DLD1 (cell line): ENCODE data around the gene PCDH9.

Experiments used
- in situ Hi-C: cut with HindIII; loops from 2 replicates; pipeline ENCODE4 v1.10.0; 2017; ENCODE audit warnings: low sequenced_read_pairs

PCDH9 gene

DNA sequence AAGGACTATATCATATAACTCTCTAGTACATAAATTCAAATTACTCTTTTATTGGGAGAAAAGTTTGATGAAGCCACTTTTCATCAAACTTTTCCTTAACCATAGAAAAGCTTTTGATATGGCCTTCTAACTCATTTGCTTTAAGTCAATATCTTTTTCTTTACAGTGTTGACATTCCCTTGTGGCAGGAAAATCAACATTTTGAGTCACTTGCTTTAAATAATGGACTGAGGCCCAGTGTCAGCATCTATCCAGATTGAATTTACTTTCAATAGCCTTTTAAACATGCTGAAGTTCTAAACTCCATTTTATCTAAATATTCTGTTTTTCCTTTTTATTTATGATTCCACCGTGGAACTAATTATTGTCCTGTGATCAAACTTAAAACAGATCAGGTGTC, 62.7 kb downstream of the PCDH9 start:
- in situ Hi-C loops = no loop called here

- in situ Hi-C loops = no loop called here
Observed at GRCh38 chr13:67161176-67161575, 69.0 kb downstream of the PCDH9 start.

- in situ Hi-C loops = no loop called here
Observed at GRCh38 chr13:67158903-67159302, 71.2 kb downstream of the PCDH9 start.

DNA sequence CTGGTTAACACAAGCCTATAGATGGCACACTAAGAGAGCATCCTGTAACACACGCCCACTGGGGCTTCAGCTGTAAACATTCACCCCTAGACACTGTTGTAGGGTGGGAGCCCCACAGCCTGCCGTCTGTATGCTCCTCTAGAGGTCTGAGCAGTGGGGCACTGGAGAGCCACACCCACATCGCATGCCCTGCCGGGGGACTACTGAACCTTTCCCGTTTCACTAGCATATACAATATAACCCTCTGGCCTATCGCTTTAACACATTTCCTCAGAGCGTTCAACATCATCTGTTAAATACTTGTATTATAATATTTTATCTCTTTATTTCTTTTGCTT, 73.4 kb downstream of the PCDH9 start:
- in situ Hi-C loops = no loop called here

- in situ Hi-C loops = no loop called here
Observed at GRCh38 chr13:67155898-67156722, 74.0 kb downstream of the PCDH9 start.

GRCh38 chr13:67152085-67152484, 78.1 kb downstream of the PCDH9 start:
- in situ Hi-C loops = no loop called here

DNA sequence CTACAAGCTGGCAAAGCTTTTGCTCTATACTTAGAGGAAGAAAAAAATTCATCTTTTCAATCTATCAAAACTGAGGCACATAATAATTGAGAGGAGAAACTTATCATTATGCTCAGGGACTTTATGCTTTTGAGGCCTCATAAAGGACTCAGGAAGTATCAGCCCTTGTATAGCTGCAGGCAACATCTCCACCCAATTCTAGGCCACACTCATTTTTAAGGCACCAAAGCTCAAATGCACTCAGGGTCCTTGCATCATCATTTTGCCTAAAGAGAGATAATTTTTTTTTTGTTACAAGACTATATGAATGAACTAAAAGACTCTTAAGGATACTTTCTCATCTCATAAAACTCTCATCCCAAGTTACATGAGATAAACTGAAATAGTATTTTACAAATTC, 78.5 kb downstream of the PCDH9 start:
- in situ Hi-C loops = no loop called here

- in situ Hi-C loops = no loop called here
Observed at GRCh38 chr13:67150608-67151007, 79.5 kb downstream of the PCDH9 start.

DNA sequence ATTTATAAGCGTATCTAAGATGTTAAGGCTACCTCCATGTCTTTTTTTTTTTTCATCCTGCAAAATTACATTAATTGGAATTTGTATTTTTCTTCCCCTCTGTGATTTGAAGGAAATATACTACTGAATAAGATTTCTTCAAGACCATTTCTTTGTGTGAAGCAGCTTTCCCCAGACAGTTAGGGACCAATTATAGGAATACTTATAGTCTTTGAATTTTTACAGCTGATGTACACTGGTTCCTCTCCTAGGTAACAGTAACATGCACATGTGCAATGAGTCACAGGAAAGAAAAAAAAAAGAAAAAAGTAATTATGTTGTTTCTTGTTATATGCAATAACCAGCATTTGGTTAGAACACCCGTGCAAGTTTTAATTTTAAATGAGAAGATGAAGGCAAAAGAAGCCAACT, 82.0 kb downstream of the PCDH9 start:
- in situ Hi-C loops = no loop called here

DNA sequence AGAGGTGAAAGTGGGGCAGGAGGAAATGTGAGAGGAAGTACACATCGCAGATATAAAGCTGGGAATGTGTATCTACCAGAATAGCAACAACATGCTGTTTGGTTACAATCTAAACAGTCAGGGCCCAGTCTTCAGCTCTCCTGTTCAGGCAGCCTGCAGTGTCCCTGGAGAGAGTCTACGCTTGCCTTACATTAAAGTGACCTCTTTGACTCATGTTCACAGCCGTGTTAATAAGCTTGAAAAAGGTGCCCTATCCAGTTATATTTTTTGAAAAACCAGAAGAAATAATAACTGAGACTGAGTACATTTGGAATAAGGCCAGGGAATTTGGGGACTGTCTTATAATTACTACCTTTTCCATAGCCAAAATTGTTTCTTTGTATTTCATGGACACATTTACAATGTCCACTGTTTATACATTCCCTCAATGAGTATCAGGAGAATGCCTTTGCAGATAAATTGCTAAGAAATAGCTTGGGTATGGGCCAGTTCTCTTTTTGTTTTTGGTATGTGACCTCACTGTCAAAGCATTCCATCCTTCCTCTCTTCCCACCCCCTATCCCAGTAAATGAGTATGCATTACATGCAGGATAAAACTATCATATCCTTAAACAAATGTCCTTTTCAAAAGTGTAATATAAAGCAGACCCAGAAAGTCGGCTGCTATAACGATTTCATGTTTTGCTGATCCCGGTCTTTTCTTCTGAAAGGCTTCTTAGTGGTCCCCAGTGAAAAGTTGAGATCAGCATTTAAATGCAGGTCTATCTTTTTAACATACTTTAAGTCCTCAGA, 82.6 kb downstream of the PCDH9 start:
- in situ Hi-C loops = no loop called here

GRCh38 chr13:67146523-67147130, 83.5 kb downstream of the PCDH9 start:
- in situ Hi-C loops = no loop called here

DNA sequence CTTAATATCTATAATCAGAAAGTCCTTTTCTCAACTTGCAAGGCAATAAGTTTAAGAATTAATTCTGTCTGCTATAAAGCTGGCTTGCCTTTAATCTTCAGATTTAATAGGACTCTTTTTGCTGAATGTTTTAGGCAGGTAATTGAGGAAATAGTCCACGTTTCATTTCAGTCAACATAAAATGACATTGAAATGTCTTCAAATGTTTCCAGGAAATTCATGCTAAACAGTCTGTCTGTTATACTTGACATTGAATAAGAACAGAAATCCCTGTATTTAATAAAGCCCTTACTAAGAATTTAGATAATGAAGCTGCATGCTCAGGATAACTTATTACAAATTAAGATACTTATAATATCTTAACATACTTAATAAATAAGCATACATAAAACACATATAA, 84.2 kb downstream of the PCDH9 start:
- in situ Hi-C loops = no loop called here

DNA sequence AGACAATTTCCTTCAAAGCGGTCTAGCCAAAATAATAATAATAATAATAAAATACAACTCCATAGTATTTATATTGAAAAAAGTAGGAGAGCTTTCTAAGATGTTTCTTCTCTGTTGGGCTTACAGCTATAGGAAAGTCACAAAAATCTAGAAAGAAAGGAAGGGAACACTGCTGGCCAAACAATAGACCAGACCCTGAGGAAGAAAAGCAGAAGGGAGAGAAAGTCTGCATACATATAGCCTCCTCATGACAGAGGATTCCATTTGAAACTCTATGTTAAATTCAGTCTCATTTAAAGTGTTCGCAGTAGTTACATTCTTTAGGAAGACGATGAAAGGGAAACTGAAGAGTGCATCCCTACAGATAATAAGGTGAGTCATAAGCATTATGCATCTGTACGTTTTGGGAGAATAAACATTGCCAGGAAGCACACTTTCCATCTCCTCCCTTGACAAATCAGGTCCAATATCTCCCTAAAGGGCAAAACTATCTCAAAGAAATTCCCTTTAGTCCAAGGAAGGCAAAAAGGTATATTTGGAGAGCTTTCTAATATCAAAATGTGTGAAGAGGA, 86.5 kb downstream of the PCDH9 start:
- in situ Hi-C loops = no loop called here

DNA sequence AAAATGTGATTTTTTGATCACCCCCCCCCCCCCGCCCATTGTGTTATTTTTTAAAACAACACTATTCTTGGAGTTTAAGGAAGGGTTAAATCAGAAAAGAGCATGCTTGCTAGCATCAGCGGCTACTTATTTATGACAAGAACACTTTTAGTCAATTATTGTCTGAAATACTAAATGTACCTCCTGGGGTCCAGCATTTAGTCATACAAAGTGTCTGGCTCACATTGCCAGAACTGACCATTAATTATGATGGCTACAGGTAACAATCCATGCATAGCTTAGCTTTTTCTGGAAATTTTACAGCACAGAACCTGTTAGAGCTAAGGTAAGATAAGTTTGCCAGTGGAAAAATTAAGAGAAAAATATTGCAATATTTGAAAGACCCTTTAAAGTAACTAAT, 90.1 kb downstream of the PCDH9 start:
- in situ Hi-C loops = no loop called here

GRCh38 chr13:67139551-67139950, 90.6 kb downstream of the PCDH9 start:
- in situ Hi-C loops = no loop called here

GRCh38 chr13:67138970-67139369, 91.2 kb downstream of the PCDH9 start:
- in situ Hi-C loops = no loop called here

DNA sequence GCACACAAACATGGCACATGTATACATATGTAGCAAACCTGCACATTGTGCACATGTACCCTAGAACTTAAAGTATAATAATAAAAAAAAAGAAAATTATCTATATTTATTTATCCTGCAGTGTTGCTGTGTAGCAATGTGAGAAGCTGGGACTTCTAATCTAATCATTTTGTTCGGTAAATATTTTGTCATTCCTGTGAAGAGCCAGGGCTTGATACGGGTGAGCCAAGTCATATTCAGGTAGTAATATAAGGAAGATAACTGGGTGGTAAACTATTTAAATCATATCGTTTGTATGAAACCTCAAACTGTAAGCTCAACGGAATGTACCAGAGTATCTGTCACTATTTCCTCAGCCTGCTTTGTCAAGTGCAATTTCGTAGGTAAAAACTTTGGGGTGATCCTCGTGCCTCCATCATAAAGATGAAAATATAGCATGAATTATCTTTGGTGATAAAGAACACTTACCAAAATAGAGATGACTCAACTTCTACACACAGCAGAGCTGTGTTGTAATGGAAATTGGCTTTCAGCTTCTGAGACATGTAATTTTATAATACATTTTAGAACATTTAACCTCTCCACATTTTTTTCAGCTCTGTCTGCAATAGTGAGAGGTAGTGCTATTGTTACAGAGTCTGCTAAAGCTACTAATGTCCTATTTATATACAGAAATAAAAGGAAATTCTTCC, 92.9 kb downstream of the PCDH9 start:
- in situ Hi-C loops = no loop called here

- in situ Hi-C loops = no loop called here
Observed at GRCh38 chr13:67136157-67136556, 94.0 kb downstream of the PCDH9 start.

GRCh38 chr13:67135356-67135755, 94.8 kb downstream of the PCDH9 start:
- in situ Hi-C loops = no loop called here

DNA sequence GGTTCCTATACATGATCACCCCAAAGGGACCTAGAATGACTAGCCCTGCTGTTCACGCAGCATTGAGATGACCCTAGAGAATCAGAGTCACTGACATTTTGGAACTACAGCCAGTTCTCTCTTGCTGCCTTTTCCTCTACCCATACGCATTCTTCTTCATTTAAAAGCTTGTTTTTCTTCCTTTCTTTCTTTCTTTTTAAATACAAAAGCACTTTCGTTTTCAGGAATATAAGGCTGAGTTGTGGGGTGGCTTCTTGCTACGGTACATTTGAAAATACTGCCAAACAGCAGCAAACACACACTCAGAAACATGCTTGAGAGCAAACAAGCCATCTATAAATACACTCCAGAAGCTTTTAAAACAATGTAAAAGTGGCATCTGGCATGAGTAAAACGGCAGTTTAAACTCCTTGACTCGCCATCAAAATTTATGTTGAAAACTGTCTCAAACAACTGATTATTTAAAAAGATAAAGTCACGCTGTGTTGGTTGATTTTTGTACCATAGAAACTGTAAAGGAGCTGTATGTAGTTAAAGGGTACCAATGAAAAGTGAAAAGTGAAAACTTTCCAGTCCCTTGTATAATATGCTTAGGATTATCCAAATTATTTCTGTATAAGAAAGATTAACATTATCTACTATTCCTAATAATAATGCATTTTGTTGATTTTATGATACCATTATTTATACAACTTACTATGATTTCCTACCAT, 95.6 kb downstream of the PCDH9 start:
- in situ Hi-C loops = no loop called here
